Fibroblast of mammary gland (primary cell): ENCODE measurements around the gene EIF4A3.
A peak's percentile ranks its signal among the peaks of the same experiment; 100 is the strongest.

ENCODE experiments used
- DNase-seq: peaks from one replicate; pipeline ENCODE4 v3.0.0-alpha.2; 2010; ENCODE audit warnings: low read depth
- H3K4me3 ChIP-seq: 2 replicates; pipeline ENCODE4 v1.5.1; 2011; ENCODE audit warnings: low read depth, mild to moderate bottlenecking, low read length, moderate library complexity; ENCODE audit not compliant: control insufficient read depth
- CTCF ChIP-seq: conservative IDR thresholded peaks from 2 replicates; pipeline ENCODE4 v1.5.1; 2011; ENCODE audit warnings: low read depth, low read length, inconsistent platforms; ENCODE audit not compliant: control insufficient read depth, insufficient read depth

EIF4A3 gene

GRCh38 chr17:80104321-80104955, 42.5 kb downstream of the EIF4A3 start:
- H3K4me3 ChIP-seq, result no peak overlapping the region
- TF ChIP-seq CTCF, result no peak
- DNase-seq, result no peak

DNA sequence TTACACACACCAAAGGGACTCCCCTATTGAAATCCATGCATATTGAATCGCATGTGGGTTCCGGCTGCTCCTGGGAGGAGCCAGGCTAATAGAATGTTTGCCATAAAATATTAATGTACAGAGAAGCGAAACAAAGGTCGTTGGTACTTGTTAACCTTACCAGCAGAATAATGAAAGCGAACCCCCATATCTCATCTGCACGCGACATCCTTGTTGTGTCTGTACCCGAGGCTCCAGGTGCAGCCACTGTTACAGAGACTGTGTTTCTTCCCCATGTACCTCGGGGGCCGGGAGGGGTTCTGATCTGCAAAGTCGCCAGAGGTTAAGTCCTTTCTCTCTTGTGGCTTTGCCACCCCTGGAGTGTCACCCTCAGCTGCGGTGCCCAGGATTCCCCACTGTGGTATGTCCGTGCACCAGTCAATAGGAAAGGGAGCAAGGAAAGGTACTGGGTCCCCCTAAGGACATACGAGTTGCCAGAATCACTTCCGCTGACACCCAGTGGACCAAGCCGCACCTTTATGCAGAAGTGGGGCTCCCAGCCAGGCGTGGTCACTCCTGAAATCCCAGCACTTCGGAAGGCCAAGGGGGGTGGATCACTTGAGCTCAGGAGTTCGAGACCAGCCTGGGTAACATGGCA, 43.4 kb downstream of the EIF4A3 start:
- no peak for TF ChIP-seq CTCF
- DNase-seq, result no peak
- H3K4me3 ChIP-seq, result no peak overlapping the region

GRCh38 chr17:80102664-80103448, 44.1 kb downstream of the EIF4A3 start:
- TF ChIP-seq CTCF, result no peak
- no peak overlapping the region for H3K4me3 ChIP-seq
- no peak for DNase-seq

DNA sequence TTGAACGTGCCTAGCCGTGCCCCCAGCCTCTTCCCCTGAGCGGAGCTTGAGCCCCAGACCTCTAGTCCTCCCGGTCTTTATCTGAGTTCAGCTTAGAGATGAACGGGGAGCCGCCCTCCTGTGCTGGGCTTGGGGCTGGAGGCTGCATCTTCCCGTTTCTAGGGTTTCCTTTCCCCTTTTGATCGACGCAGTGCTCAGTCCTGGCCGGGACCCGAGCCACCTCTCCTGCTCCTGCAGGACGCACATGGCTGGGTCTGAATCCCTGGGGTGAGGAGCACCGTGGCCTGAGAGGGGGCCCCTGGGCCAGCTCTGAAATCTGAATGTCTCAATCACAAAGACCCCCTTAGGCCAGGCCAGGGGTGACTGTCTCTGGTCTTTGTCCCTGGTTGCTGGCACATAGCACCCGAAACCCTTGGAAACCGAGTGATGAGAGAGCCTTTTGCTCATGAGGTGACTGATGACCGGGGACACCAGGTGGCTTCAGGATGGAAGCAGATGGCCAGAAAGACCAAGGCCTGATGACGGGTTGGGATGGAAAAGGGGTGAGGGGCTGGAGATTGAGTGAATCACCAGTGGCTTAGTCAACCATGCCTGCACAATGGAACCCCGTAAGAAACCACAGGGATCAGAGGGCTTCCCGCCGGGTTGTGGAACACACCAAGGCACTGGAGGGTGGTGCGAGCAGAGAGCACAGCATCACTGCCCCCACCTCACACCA, 44.8 kb downstream of the EIF4A3 start:
- DNase-seq, result peak; percentile 63
- no peak for TF ChIP-seq CTCF
- H3K4me3 ChIP-seq, result peak overlapping the region; percentile 90

GRCh38 chr17:80101011-80101945, 45.6 kb downstream of the EIF4A3 start, which contains the start of gene GAA:
GAA (plus strand) TSS chr17:80101581; CDS start chr17:80104587, 3,006 bp downstream.
- peak within 1 kb of the TSS; percentile 90 for H3K4me3 ChIP-seq
- peak; percentile 29 for TF ChIP-seq CTCF
- DNase-seq, result peak; percentile 70

DNA sequence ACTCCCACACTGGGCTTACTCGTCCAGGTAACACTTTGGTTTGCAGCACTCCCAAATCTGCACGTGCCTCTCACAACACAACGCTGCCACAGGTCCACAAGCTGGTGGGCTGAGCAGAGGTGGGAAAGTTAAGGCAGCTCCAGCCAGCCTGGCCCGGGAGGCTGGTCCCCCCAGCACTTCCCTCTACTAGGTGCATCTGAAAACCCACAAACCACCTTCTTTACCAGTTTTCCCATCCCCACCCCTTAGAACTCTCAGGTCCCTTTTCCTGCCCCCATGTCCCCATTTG, 46.9 kb downstream of the EIF4A3 start:
- H3K4me3 ChIP-seq, result no peak overlapping the region
- no peak for DNase-seq
- TF ChIP-seq CTCF, result no peak
